GM19240 (cell line): ENCODE measurements around the gene SYTL3.
"Not testable (repeated sequence)": the region's sequence is repeated elsewhere in the genome, so short reads cannot be mapped to it uniquely, and the experiment has no call there.

Experiments used
- DNase-seq: peaks from one replicate; pipeline ENCODE4 v3.0.0; 2011; ENCODE audit warnings: low spot score; ENCODE audit not compliant: insufficient read length

Gene SYTL3

GRCh38 chr6:158662954-158663624, 13.2 kb downstream of the SYTL3 start:
- no peak for DNase-seq

GRCh38 chr6:158663625-158664165, 13.8 kb downstream of the SYTL3 start:
- no peak for DNase-seq

- no peak for DNase-seq
These were observed 15.5 kb downstream of the SYTL3 start for GRCh38 chr6:158665332-158665731.

- DNase-seq = no peak
These were observed 16.9 kb downstream of the SYTL3 start for GRCh38 chr6:158666628-158667359.

GRCh38 chr6:158667360-158667981, 17.6 kb downstream of the SYTL3 start:
- DNase-seq = no peak

- DNase-seq = no peak
These were observed 18.9 kb downstream of the SYTL3 start for GRCh38 chr6:158668707-158669103.

- no peak for DNase-seq
These were observed 19.5 kb downstream of the SYTL3 start for GRCh38 chr6:158669145-158670035.

GRCh38 chr6:158672119-158672518, 22.3 kb downstream of the SYTL3 start:
- not testable (repeated sequence) for DNase-seq

GRCh38 chr6:158672726-158673125, 22.9 kb downstream of the SYTL3 start:
- DNase-seq = no peak

GRCh38 chr6:158674342-158675131, 24.7 kb downstream of the SYTL3 start:
- no peak for DNase-seq

- DNase-seq = not testable (repeated sequence)
These were observed 27.2 kb downstream of the SYTL3 start for GRCh38 chr6:158677094-158677493.

- no peak for DNase-seq
These were observed 28.2 kb downstream of the SYTL3 start for GRCh38 chr6:158677906-158678578.

- no peak for DNase-seq
These were observed 30.2 kb downstream of the SYTL3 start for GRCh38 chr6:158680015-158680414.

- no peak for DNase-seq
These were observed 30.6 kb downstream of the SYTL3 start for GRCh38 chr6:158680481-158680880.

GRCh38 chr6:158684311-158684710, 34.5 kb downstream of the SYTL3 start:
- DNase-seq = no peak

GRCh38 chr6:158684745-158685324, 35.0 kb downstream of the SYTL3 start:
- DNase-seq = no peak

GRCh38 chr6:158686311-158686710, 36.5 kb downstream of the SYTL3 start:
- DNase-seq = no peak

GRCh38 chr6:158686791-158687381, 37.0 kb downstream of the SYTL3 start:
- peak; percentile 18 for DNase-seq

GRCh38 chr6:158687506-158687905, 37.7 kb downstream of the SYTL3 start:
- no peak for DNase-seq
